Keratinocyte (primary cell): ENCODE measurements around the gene KIN.

ENCODE experiments used
- EZH2 ChIP-seq: IDR thresholded peaks from one replicate; pipeline ENCODE4 v1.6.1; 2012; ENCODE audit warnings: inconsistent platforms, mild to moderate bottlenecking, low read length, moderate library complexity
- TF ChIP-seq, protein P1 (sequence below), 3 experiments: IDR thresholded peaks in 1 of 3; conservative IDR thresholded peaks in 1 of 3; optimal IDR thresholded peaks in 1 of 3; 2 replicates in 2 of 3; 3 replicates in 1 of 3; pipeline versions ENCODE3 to v1.5.1; 2011; ENCODE audit warnings: low read length in 3 of 3, mild to moderate bottlenecking in 3 of 3, moderate library complexity in 2 of 3, control low read depth in 1 of 3, inconsistent platforms in 1 of 3; ENCODE audit not compliant: insufficient read depth in 2 of 3; ENCODE audit errors: extremely low read depth in 1 of 3

- TF ChIP-seq, protein P1, sequence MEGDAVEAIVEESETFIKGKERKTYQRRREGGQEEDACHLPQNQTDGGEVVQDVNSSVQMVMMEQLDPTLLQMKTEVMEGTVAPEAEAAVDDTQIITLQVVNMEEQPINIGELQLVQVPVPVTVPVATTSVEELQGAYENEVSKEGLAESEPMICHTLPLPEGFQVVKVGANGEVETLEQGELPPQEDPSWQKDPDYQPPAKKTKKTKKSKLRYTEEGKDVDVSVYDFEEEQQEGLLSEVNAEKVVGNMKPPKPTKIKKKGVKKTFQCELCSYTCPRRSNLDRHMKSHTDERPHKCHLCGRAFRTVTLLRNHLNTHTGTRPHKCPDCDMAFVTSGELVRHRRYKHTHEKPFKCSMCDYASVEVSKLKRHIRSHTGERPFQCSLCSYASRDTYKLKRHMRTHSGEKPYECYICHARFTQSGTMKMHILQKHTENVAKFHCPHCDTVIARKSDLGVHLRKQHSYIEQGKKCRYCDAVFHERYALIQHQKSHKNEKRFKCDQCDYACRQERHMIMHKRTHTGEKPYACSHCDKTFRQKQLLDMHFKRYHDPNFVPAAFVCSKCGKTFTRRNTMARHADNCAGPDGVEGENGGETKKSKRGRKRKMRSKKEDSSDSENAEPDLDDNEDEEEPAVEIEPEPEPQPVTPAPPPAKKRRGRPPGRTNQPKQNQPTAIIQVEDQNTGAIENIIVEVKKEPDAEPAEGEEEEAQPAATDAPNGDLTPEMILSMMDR (optimal IDR thresholded peaks at IDR 0.05 in 1 of 3, IDR thresholded peaks at IDR 0.05 in 1 of 3, conservative IDR thresholded peaks at IDR 0.05 in 1 of 3; ENCODE audit: extremely low read depth in 1 of 3, insufficient read depth in 2 of 3, low read length in 3 of 3) = no peak
- no peak for TF ChIP-seq EZH2
Observed at GRCh38 chr10:7818295-7819120, 30.7 kb upstream of the KIN start, which contains the start of gene TAF3.
